HCT116 (cell line): Measurements from ENCODE around the gene AMDHD2. TPM values are rescaled to one million over a fixed set of nuclear protein-coding genes. Genes with fewer than 3 reads are reported as not detected.
"Not testable (repeated sequence)": the region's sequence is repeated elsewhere in the genome, so short reads cannot be mapped to it uniquely, and the experiment has no call there.

Experiments used
- ATAC-seq: fragments of 200-7000 bp; cut with Tn5 transposase; 2 replicates; pipeline ENCODE4 v1.9.1; 2020; ENCODE audit warnings: mild to moderate bottlenecking, moderate library complexity
- BruUV-seq: library from RNA; stranded (reverse); fragments of 400-500 nt; replicated peaks from 2 replicates; lab custom pipeline; 2021; lab: Mats Ljungman, UMichigan
- CTCF ChIA-PET: fragments of 300-600 bp; sonication (Branson Sonifier 250); formaldehyde crosslinking; loops from one replicate; lab custom pipeline; 2021; ENCODE audit warnings: antibody characterized with exemption; lab: Charles Lee
- POLR2A ChIA-PET: fragments of 300-600, 350-600 bp; sonication (Branson Sonifier 250); formaldehyde crosslinking; loops from one replicate; lab custom pipeline; 2021; ENCODE audit warnings: antibody characterized with exemption; lab: Charles Lee
- RAD21 ChIA-PET, 2 experiments: fragments of 300-600 bp; sonication (Branson Sonifier 250); formaldehyde crosslinking; loops; one replicate each; lab custom pipeline; 2023; ENCODE audit warnings: low total read pairs in 2 of 2; ENCODE audit not compliant: uncharacterized antibody in 2 of 2, unreplicated experiment in 2 of 2, low non-redundant PET in 1 of 2; lab: Charles Lee
- DNase-seq: peaks from one replicate; pipeline ENCODE4 v3.0.0-alpha.2; 2010; ENCODE audit warnings: low read depth, low spot score
- H2AFZ ChIP-seq: fragments of 200-600 bp; shearing (Covaris generic), sonication (generic); 2 replicates; pipeline ENCODE4 v1.6.1; 2017; ENCODE audit warnings: low read depth, mixed run types, mixed read lengths, antibody characterized with exemption, low read length; ENCODE audit not compliant: poor library complexity, severe bottlenecking
- H3K27ac ChIP-seq: 2 replicates; pipeline ENCODE4 v1.5.1; 2012; ENCODE audit warnings: low read depth, low read length
- H3K27me3 ChIP-seq: fragments of 200-600 bp; sonication (generic); 2 replicates; pipeline ENCODE4 v1.6.1; 2016; ENCODE audit warnings: mixed run types, low read length, mixed read lengths; ENCODE audit not compliant: insufficient read depth
- H3K36me3 ChIP-seq, 2 experiments: fragments of 200-500 bp in 1 of 2; fragments of 200-600 bp in 1 of 2; sonication (Bioruptor generic) in 1 of 2; sonication (generic) in 1 of 2; 2 replicates each; pipeline versions ENCODE4 v1.5.1 to v1.6.1; 2014 to 2016; ENCODE audit warnings: low read length in 2 of 2, inconsistent platforms in 1 of 2, mixed read lengths in 1 of 2, mixed run types in 1 of 2; ENCODE audit not compliant: insufficient read depth in 2 of 2, control insufficient read depth in 1 of 2
- H3K4me1 ChIP-seq, 2 experiments: fragments of 200-600 bp in 1 of 2; sonication (generic) in 1 of 2; 2 replicates each; pipeline versions ENCODE4 v1.5.1 to v1.6.1; 2012 to 2017; ENCODE audit warnings: low read length in 2 of 2, inconsistent platforms in 1 of 2, mild to moderate bottlenecking in 1 of 2, mixed read lengths in 1 of 2, mixed run types in 1 of 2, moderate library complexity in 1 of 2; ENCODE audit not compliant: insufficient read depth in 2 of 2, control insufficient read depth in 1 of 2
- H3K4me2 ChIP-seq: fragments of 200-600 bp; sonication (generic); 2 replicates; pipeline ENCODE4 v1.6.1; 2017; ENCODE audit warnings: mixed run types, low read length, mixed read lengths
- H3K4me3 ChIP-seq, 2 experiments: fragments of 200-600 bp in 1 of 2; sonication (generic) in 1 of 2; replicated peaks in 1 of 2; 2 replicates each; pipeline ENCODE4 v1.5.1; 2011 to 2016; ENCODE audit warnings: low read length in 2 of 2, control low read depth in 1 of 2, low read depth in 1 of 2, mild to moderate bottlenecking in 1 of 2, mixed read lengths in 1 of 2, mixed run types in 1 of 2
- H3K79me2 ChIP-seq: fragments of 200-600 bp; sonication (generic); 2 replicates; pipeline ENCODE4 v1.6.1; 2017; ENCODE audit warnings: mild to moderate bottlenecking, mixed run types, low read length, moderate library complexity, mixed read lengths; ENCODE audit not compliant: insufficient read depth
- H3K9ac ChIP-seq: fragments of 200-600 bp; sonication (generic); 2 replicates; pipeline ENCODE4 v1.6.1; 2016; ENCODE audit warnings: low read length, mixed read lengths
- H3K9me2 ChIP-seq: fragments of 200-600 bp; sonication (generic), shearing (Covaris generic); 2 replicates; pipeline ENCODE4 v1.6.1; 2017; ENCODE audit warnings: mixed run types, mild to moderate bottlenecking, moderate library complexity; ENCODE audit not compliant: insufficient read depth
- H3K9me3 ChIP-seq, 2 experiments: fragments of 200-500 bp in 1 of 2; fragments of 200-600 bp in 1 of 2; sonication (Bioruptor generic) in 1 of 2; sonication (generic) in 1 of 2; 2 replicates each; pipeline ENCODE4 v1.6.1; 2014 to 2017; ENCODE audit warnings: low read length in 2 of 2, mixed read lengths in 2 of 2, inconsistent platforms in 1 of 2, low read depth in 1 of 2, mild to moderate bottlenecking in 1 of 2, mixed run types in 1 of 2, moderate library complexity in 1 of 2; ENCODE audit not compliant: control insufficient read depth in 1 of 2, insufficient read depth in 1 of 2
- H4K20me1 ChIP-seq: fragments of 200-600 bp; sonication (generic), shearing (Covaris generic); 2 replicates; pipeline ENCODE4 v1.6.1; 2017; ENCODE audit warnings: mixed run types, mild to moderate bottlenecking, moderate library complexity; ENCODE audit not compliant: insufficient read depth
- intact Hi-C: fragments of 100-400 bp; cut with micrococcal nuclease; formaldehyde crosslinking; loops from 2 replicates; pipeline ENCODE4 v1.10.0; 2022
- total RNA-seq: library from RNA; stranded (reverse); gene quantifications from one replicate; pipeline ENCODE4 v1.2.1, GENCODE V29; 2021; ENCODE audit not compliant: unreplicated experiment

Gene AMDHD2
- total RNA-seq, 1 experiment from 2014 or later: 42.9 TPM

- H3K4me2 ChIP-seq, POLR2A ChIA-PET, H2AFZ ChIP-seq, H3K27ac ChIP-seq, ATAC-seq, H4K20me1 ChIP-seq, H3K36me3 ChIP-seq, H3K9me3 ChIP-seq, CTCF ChIA-PET, RAD21 ChIA-PET, BruUV-seq, H3K4me1 ChIP-seq, intact Hi-C loops, DNase-seq, H3K27me3 ChIP-seq, H3K4me3 ChIP-seq, H3K79me2 ChIP-seq, H3K9ac ChIP-seq, H3K9me2 ChIP-seq: not testable (repeated sequence)
Measured at GRCh38 chr16:2554709-2555425, 34.7 kb downstream of the AMDHD2 start.

- ATAC-seq, POLR2A ChIA-PET, H2AFZ ChIP-seq, H3K27me3 ChIP-seq, H3K4me3 ChIP-seq, DNase-seq, H4K20me1 ChIP-seq, H3K9ac ChIP-seq, H3K4me1 ChIP-seq, intact Hi-C loops, H3K9me2 ChIP-seq, BruUV-seq, RAD21 ChIA-PET, H3K4me2 ChIP-seq, H3K27ac ChIP-seq, H3K36me3 ChIP-seq, H3K9me3 ChIP-seq, H3K79me2 ChIP-seq, CTCF ChIA-PET: not testable (repeated sequence)
Measured at GRCh38 chr16:2557150-2557549, 37.0 kb downstream of the AMDHD2 start.

- BruUV-seq, intact Hi-C loops, H3K27ac ChIP-seq, H3K4me3 ChIP-seq, H3K4me2 ChIP-seq, RAD21 ChIA-PET, DNase-seq, CTCF ChIA-PET, H3K36me3 ChIP-seq, H3K4me1 ChIP-seq, H4K20me1 ChIP-seq, POLR2A ChIA-PET, H3K9me2 ChIP-seq, H3K9ac ChIP-seq, H3K79me2 ChIP-seq, H3K27me3 ChIP-seq, H2AFZ ChIP-seq, H3K9me3 ChIP-seq: not testable (repeated sequence)
- ATAC-seq: peak; percentile 56
Measured at GRCh38 chr16:2560131-2560797, 40.1 kb downstream of the AMDHD2 start.
